Choroid plexus epithelial cell (primary cell): ENCODE measurements around the gene SNX27.

Experiments
- DNase-seq: peaks from one replicate; pipeline ENCODE4 v3.0.0-alpha.2; 2010; ENCODE audit warnings: low read depth
- H3K4me3 ChIP-seq: 2 replicates; pipeline ENCODE4 v1.5.1; 2011; ENCODE audit warnings: low read depth, mild to moderate bottlenecking, control low read depth, low read length, moderate library complexity
- TF ChIP-seq, protein P1 (sequence below): conservative IDR thresholded peaks from 2 replicates; pipeline ENCODE4 v1.5.1; 2011; ENCODE audit warnings: low read depth, mild to moderate bottlenecking, control low read depth, inconsistent platforms, low read length, moderate library complexity

Gene SNX27

DNA sequence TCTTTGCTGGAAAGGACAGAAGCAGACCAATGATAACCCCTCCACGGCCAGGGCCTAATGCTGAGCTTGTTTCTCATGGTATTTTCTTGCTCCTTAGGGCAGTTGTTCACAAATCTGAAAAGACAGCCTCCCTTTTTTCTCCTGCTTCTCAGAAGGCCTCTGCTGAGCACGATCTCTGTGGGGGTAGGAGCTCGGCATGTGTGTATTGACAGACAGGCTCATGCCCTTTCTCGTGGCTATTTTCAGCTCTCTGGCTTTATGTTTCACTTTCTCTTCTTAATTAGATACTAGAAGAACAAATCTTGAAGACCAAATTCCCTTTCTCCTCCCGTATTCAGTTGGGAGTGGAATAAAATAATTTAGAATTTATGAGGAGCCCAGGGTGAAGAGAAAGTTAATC, 108.7 kb downstream of the SNX27 start:
- peak; percentile 73 for DNase-seq
- TF ChIP-seq, protein P1, sequence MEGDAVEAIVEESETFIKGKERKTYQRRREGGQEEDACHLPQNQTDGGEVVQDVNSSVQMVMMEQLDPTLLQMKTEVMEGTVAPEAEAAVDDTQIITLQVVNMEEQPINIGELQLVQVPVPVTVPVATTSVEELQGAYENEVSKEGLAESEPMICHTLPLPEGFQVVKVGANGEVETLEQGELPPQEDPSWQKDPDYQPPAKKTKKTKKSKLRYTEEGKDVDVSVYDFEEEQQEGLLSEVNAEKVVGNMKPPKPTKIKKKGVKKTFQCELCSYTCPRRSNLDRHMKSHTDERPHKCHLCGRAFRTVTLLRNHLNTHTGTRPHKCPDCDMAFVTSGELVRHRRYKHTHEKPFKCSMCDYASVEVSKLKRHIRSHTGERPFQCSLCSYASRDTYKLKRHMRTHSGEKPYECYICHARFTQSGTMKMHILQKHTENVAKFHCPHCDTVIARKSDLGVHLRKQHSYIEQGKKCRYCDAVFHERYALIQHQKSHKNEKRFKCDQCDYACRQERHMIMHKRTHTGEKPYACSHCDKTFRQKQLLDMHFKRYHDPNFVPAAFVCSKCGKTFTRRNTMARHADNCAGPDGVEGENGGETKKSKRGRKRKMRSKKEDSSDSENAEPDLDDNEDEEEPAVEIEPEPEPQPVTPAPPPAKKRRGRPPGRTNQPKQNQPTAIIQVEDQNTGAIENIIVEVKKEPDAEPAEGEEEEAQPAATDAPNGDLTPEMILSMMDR = no peak

DNA sequence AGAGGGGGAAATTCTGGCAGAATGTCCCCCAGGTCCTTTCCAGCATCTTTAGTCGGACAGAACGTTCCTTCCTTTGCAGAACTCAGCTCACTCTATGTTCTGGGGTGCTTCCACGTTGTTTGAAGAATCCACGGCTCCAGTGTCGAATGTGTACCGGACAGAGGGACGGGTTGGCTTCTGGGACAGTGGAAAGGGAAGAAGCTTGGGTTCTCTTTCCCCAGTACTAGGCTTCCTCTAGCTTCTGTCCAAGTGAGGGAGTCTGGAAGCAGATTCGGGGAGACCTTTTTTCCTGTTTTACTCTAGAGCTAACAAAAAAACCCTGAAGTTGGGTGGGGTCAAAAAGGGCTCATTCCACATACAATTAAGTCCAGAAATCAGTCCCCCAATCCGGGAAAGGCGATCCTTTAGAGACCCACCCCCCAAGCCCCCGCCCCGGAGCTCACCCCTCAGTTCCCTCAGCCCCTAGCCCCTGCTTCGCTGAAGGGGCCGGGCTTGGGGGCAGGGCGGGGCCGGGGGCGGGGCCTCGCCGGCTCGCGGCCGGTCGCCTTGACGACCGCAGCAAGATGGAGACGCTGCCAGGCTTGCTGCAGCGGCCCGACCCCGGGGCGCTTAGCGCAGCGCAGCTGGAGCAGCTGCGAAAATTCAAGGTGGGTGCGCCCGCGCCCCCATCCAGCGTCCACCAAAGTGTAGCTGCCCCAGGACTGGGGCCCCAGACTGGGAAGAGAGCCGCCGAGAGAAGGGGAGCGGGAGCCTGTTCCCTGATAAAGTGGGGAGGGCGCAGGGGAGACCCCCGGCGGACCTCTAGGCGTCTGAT, 109.3 kb downstream of the SNX27 start, which contains the start of gene RIIAD1:
TSS of gene RIIAD1 (plus strand) at position 549 of the 814 bp plus-strand sequence. CDS start at position 564, 15 bp downstream.
- DNase-seq = peak; percentile 25
- TF ChIP-seq, protein P1 = no peak
- peak within 1 kb of the TSS; percentile 47 for H3K4me3 ChIP-seq

More for the DNA sequence above, 108.7 kb downstream of the SNX27 start:
- H3K4me3 ChIP-seq = peak overlapping the region; percentile 47

GRCh38 chr1:151721788-151722510, 110.1 kb downstream of the SNX27 start:
- no peak for DNase-seq
- TF ChIP-seq, protein P1 = no peak
- peak overlapping the region; percentile 47 for H3K4me3 ChIP-seq

DNA sequence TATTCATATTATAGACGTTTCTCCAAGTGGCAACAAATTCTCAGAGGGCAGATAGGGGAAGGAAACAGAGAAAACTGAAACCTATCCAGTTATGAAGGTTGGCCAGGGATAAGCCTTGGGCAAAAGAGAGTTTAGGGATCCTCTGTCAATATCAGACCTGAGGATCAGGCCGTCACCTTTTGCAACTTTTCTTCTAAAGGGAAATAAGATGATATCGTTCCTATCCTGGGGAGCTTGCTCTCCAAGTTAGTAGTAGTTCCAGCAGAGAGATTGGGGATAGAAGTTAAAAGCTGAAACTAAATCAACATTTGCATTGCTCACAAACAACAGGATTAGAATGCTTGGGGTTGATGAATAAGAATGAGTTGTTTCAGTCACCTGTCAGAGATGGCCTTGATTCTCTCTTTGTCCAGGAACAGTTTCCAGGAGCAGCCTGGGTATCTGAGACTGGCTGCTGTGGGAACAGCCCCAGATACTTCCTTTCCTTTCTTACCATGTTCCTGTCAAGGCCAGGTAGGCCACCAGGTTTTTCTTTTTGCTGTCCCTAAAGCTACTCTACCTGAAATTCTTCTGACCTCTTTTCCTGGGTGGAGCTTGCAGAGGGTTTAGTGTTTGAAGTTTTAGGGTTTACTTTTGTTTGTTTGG, 112.0 kb downstream of the SNX27 start:
- TF ChIP-seq, protein P1 = no peak
- no peak overlapping the region for H3K4me3 ChIP-seq
- DNase-seq = no peak

DNA sequence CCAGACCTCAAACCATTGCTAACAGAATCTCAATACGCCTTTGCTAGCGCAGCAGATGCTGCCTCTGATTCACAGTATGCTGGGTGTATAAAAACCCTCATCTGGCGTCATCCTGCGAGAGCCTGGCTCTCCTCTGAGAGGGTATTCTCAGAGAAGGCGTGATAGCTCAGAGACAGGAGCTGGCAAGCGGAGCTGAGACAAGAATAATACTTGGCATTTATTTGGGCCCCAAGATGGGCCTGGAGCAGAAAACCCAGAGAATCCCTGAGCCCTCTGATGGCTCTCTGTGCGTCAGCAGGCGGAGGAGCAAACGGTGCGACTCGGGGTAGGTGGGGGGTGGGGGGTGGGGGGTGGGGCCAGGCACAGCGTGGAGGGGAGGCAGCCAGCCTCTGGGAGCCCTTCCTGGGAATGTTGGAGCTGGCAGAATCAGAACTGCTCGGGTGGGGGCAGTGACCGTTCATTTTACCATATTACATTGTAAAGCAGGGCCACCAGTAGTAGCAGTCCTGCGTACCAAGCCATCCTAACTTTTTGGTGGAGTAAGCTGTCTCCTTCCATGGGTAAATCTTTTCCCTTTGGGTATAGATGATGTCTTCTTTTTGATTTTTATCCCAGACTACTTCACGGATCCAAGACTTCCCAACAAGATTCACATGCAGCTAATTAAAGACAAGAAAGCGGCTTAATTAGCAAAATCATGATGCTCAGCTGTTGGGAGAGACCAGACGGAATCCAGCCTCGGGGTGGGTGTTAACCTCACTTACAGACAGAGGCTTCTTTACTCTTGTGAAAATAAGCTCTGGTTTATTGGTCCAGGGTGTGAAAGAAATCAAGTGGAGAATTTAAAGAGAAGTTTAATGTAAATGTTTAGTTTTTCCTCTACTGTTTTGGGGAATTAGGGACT, 116.6 kb downstream of the SNX27 start:
- H3K4me3 ChIP-seq = no peak overlapping the region
- TF ChIP-seq, protein P1 = no peak
- peak; percentile 39 for DNase-seq
